ENCODE data around the gene DBP. TPM values are rescaled to one million over a fixed set of nuclear protein-coding genes. Genes with fewer than 3 reads are reported as not detected.
A peak's percentile ranks its signal among the peaks of the same experiment; 100 is the strongest.

The DBP gene
- total and polyA plus RNA-seq, 2 of the 13 experiments (the other 11 are each of a cell fraction or from before 2014, with no cell fraction given) = 1.7 to 5.8 TPM

- Histone ChIP-seq H2AFZ (ENCODE audit: low read length) (no peak overlapping the region), H3K9ac (ENCODE audit: insufficient read depth, low read depth, low read length) (peak overlapping the region; percentile 78), H4K20me1 (ENCODE audit: insufficient read depth, low read length) (no peaks in the 10 kb centered on the region), H3K4me3 (replicated peaks in 1 of 3; ENCODE audit: insufficient read depth in 1 of 3, low read depth in 2 of 3, low read length in 3 of 3) (peak overlapping the region; percentile 56 to 76 (median 59)), H3K4me2 (ENCODE audit: low read depth, low read length) (peak overlapping the region; percentile 96), H3K27ac (ENCODE audit: extremely low read length, insufficient read depth, low read length) (peak overlapping the region; percentile 90), H3K36me3 (replicated peaks in 1 of 2; ENCODE audit: control insufficient read depth in 1 of 2, insufficient read depth in 2 of 2, low read length in 2 of 2) (no peaks in the 10 kb centered on the region), H3K4me1 (ENCODE audit: insufficient read depth, low read length) (peaks cover 83% of the 10 kb centered on the region), H3K9me3 (ENCODE audit: low read length) (no peaks in the 10 kb centered on the region), H3K79me2 (ENCODE audit: insufficient read depth, low read length) (no peaks in the 10 kb centered on the region), H3K27me3 (ENCODE audit: control insufficient read depth in 1 of 2, insufficient read depth in 2 of 2, low read length in 2 of 2) (peaks cover 0 to 8% of the 10 kb centered on the region in 2 experiments; a peak in 3 of 5 replicates)
- FAIRE-seq = no peak
- in situ Hi-C loops (cut with HindIII; ENCODE audit: extremely low pct_ligation_motif_present, low pct_unique_long_range_greater_than_20kb) (no loop called here), intact Hi-C loops (cut with micrococcal nuclease; ENCODE audit: unreplicated experiment) (loop anchor here (2.0 kb wide), 1 partner anchor 17 kb away; the partner anchor contains the start of genes RPL18 and SPHK2)
- ChIA-PET CTCF (ENCODE audit: low intra/inter-chr PET ratio, low total read pairs) (no interaction called here), POLR2A (interaction anchor here (1.8 to 5.8 kb wide), 3 partner anchors 10 to 16 kb away, joined by 15 to 61 read pairs (median 16); partner anchors contain the start of genes CA11, RPL18 and SPHK2)
- DNase-seq (ENCODE audit: low spot score) = no peak
- WGBS (ENCODE audit: low lambda C conversion rate) = under 1% methylated on average over 32 of the region's 67 CpGs
- BruUV-seq (replicated peaks) = no TSS peak
- peak; percentile 17 for ATAC-seq
- no peak for TF ChIP-seq ZFP37 (CRISPR knock-in tag; IDR thresholded peaks at IDR 0.05; ENCODE audit: borderline replicate concordance)
- TF ChIP-seq ASH2L (IDR thresholded peaks at IDR 0.05; ENCODE audit: insufficient read length, low read depth, low read length) = peak; percentile 20
- no peak for TF ChIP-seq ESRRA (CRISPR knock-in tag; IDR thresholded peaks at IDR 0.05; ENCODE audit: low read depth)
- TF ChIP-seq TCF7 (IDR thresholded peaks at IDR 0.05; ENCODE audit: low read depth) = no peak
- no peak for TF ChIP-seq NCOA5 (CRISPR knock-in tag; IDR thresholded peaks at IDR 0.05)
- TF ChIP-seq, protein P1, sequence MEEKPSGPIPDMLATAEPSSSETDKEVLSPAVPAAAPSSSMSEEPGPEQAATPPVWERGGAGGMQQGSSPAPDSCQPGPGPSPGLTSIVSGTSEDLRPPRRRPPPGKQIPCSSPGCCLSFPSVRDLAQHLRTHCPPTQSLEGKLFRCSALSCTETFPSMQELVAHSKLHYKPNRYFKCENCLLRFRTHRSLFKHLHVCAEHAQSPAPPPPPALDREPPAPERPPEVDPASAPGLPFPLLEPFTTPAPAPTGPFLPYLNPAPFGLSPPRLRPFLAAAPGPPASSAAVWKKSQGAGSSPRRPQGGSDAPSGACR (CRISPR knock-in tag; IDR thresholded peaks at IDR 0.05) = no peak
- no peak for TF ChIP-seq ZNF547 (CRISPR knock-in tag; IDR thresholded peaks at IDR 0.05)
- no peak for TF ChIP-seq ARHGAP35 (CRISPR knock-in tag; IDR thresholded peaks at IDR 0.05; ENCODE audit: borderline replicate concordance)
- TF ChIP-seq NONO (IDR thresholded peaks at IDR 0.05) = no peak
- no peak; the same call in 1 of the 2 replicates for TF ChIP-seq NONO (CRISPR knock-in tag; conservative IDR thresholded peaks at IDR 0.05)
- TF ChIP-seq ATF5 (CRISPR knock-in tag; IDR thresholded peaks at IDR 0.05; ENCODE audit: low read depth) = no peak
- TF ChIP-seq ZNF260 (CRISPR knock-in tag; IDR thresholded peaks at IDR 0.05; ENCODE audit: borderline replicate concordance, low read depth) = no peak
- TF ChIP-seq, protein P2, sequence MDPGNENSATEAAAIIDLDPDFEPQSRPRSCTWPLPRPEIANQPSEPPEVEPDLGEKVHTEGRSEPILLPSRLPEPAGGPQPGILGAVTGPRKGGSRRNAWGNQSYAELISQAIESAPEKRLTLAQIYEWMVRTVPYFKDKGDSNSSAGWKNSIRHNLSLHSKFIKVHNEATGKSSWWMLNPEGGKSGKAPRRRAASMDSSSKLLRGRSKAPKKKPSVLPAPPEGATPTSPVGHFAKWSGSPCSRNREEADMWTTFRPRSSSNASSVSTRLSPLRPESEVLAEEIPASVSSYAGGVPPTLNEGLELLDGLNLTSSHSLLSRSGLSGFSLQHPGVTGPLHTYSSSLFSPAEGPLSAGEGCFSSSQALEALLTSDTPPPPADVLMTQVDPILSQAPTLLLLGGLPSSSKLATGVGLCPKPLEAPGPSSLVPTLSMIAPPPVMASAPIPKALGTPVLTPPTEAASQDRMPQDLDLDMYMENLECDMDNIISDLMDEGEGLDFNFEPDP (CRISPR knock-in tag; conservative IDR thresholded peaks at IDR 0.05) = no peak
- TF ChIP-seq NFE2L2 (IDR thresholded peaks at IDR 0.05; ENCODE audit: low read length) = no peak
- TF ChIP-seq SSRP1 (CRISPR knock-in tag; IDR thresholded peaks at IDR 0.05) = no peak
- no peak for TF ChIP-seq ZNF232 (CRISPR knock-in tag; IDR thresholded peaks at IDR 0.05; ENCODE audit: borderline replicate concordance)
- TF ChIP-seq NBN (conservative IDR thresholded peaks at IDR 0.05) = no peak
- TF ChIP-seq DDIT3 (CRISPR knock-in tag; IDR thresholded peaks at IDR 0.05) = no peak
- TF ChIP-seq EEA1 (CRISPR knock-in tag; IDR thresholded peaks at IDR 0.05; ENCODE audit: borderline replicate concordance) = no peak
- TF ChIP-seq, protein P3, sequence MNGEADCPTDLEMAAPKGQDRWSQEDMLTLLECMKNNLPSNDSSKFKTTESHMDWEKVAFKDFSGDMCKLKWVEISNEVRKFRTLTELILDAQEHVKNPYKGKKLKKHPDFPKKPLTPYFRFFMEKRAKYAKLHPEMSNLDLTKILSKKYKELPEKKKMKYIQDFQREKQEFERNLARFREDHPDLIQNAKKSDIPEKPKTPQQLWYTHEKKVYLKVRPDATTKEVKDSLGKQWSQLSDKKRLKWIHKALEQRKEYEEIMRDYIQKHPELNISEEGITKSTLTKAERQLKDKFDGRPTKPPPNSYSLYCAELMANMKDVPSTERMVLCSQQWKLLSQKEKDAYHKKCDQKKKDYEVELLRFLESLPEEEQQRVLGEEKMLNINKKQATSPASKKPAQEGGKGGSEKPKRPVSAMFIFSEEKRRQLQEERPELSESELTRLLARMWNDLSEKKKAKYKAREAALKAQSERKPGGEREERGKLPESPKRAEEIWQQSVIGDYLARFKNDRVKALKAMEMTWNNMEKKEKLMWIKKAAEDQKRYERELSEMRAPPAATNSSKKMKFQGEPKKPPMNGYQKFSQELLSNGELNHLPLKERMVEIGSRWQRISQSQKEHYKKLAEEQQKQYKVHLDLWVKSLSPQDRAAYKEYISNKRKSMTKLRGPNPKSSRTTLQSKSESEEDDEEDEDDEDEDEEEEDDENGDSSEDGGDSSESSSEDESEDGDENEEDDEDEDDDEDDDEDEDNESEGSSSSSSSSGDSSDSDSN (CRISPR knock-in tag; IDR thresholded peaks at IDR 0.05) = peak; percentile 34; the same call in 1 of the 2 replicates
Measured at GRCh38 chr19:48635263-48635965, 1.8 kb downstream of the DBP start.

Data from HepG2 (cell line).